Caco-2 (cell line): Measurements from ENCODE around the gene SH3BP4. TPM values are rescaled to one million over a fixed set of nuclear protein-coding genes. Genes with fewer than 3 reads are reported as not detected.

ENCODE experiments used
- BruUV-seq: library from RNA; stranded (reverse); fragments of 400-500 nt; replicated peaks from 2 replicates; lab custom pipeline; 2021; lab: Mats Ljungman, UMichigan
- CTCF ChIA-PET: fragments of 300-600 bp; sonication (Branson Sonifier 250); formaldehyde crosslinking; loops from one replicate; lab custom pipeline; 2022; ENCODE audit warnings: antibody characterized with exemption; lab: Charles Lee
- POLR2A ChIA-PET: fragments of 300-600 bp; sonication (Branson Sonifier 250); formaldehyde crosslinking; loops from one replicate; lab custom pipeline; 2022; ENCODE audit warnings: antibody characterized with exemption; lab: Charles Lee
- DNase-seq, 2 experiments: peaks; one replicate each; pipeline versions ENCODE4 v3.0.0 to v3.0.0-alpha.2; 2020 to 2022
- H3K27me3 ChIP-seq: replicated peaks from 2 replicates; pipeline ENCODE4 v1.6.0; 2011; ENCODE audit warnings: low read length; ENCODE audit not compliant: control insufficient read depth, insufficient read depth
- H3K36me3 ChIP-seq: 2 replicates; pipeline ENCODE4 v1.5.1; 2011; ENCODE audit warnings: low read length; ENCODE audit not compliant: control insufficient read depth, insufficient read depth
- H3K4me1 ChIP-seq: fragments of 250-450 bp; sonication (Bioruptor Pico); 2 replicates; pipeline ENCODE4 v1.5.1; 2020; ENCODE audit warnings: mild to moderate bottlenecking
- H3K4me3 ChIP-seq: 2 replicates; pipeline ENCODE4 v1.5.1; 2011; ENCODE audit warnings: low read depth, mild to moderate bottlenecking, control low read depth, low read length
- H3K9me3 ChIP-seq: fragments of 250-450 bp; sonication (Bioruptor Pico); 2 replicates; pipeline ENCODE4 v1.5.1; 2020; ENCODE audit warnings: mild to moderate bottlenecking, moderate library complexity
- H3K27ac Mint-ChIP-seq: one replicate; pipeline ENCODE4 v1.8.0; 2022; ENCODE audit warnings: mixed read lengths; ENCODE audit not compliant: unreplicated experiment
- H3K27me3 Mint-ChIP-seq: one replicate; pipeline ENCODE4 v1.8.0; 2022; ENCODE audit warnings: mixed read lengths; ENCODE audit not compliant: insufficient read depth, unreplicated experiment
- H3K36me3 Mint-ChIP-seq: one replicate; pipeline ENCODE4 v1.8.0; 2022; ENCODE audit warnings: mild to moderate bottlenecking, mixed read lengths; ENCODE audit not compliant: insufficient read depth, unreplicated experiment
- H3K4me1 Mint-ChIP-seq: one replicate; pipeline ENCODE4 v1.8.0; 2022; ENCODE audit warnings: low read depth, mixed read lengths; ENCODE audit not compliant: unreplicated experiment
- H3K4me3 Mint-ChIP-seq: one replicate; pipeline ENCODE4 v1.8.0; 2022; ENCODE audit warnings: mild to moderate bottlenecking, moderate library complexity, mixed read lengths; ENCODE audit not compliant: unreplicated experiment
- H3K9me3 Mint-ChIP-seq: one replicate; pipeline ENCODE4 v1.8.0; 2022; ENCODE audit warnings: mixed read lengths; ENCODE audit not compliant: unreplicated experiment
- CTCF ChIP-seq, 2 experiments: fragments of 200-600 bp in 1 of 2; IDR thresholded peaks; 1 replicate in 1 of 2; 2 replicates in 1 of 2; pipeline versions ENCODE4 v1.5.1 to v1.8.0; 2011 to 2022; ENCODE audit warnings: antibody characterized with exemption in 1 of 2, control low read depth in 1 of 2, inconsistent platforms in 1 of 2, low read depth in 1 of 2, low read length in 1 of 2, mild to moderate bottlenecking in 1 of 2, moderate library complexity in 1 of 2; ENCODE audit not compliant: insufficient read depth in 1 of 2, severe bottlenecking in 1 of 2, unreplicated experiment in 1 of 2
- intact Hi-C: fragments of 100-400 bp; cut with micrococcal nuclease; formaldehyde crosslinking; loops from one replicate; pipeline ENCODE4 v1.10.0; 2022; ENCODE audit not compliant: unreplicated experiment
- total RNA-seq: library from RNA; stranded (reverse); gene quantifications from 2 replicates; pipeline ENCODE4 v1.2.3, GENCODE V29; 2022

Gene SH3BP4
- total RNA-seq, 1 experiment from 2014 or later: 29.9 TPM

- no peak overlapping the region for H3K4me3 ChIP-seq
- no peaks in the 10 kb centered on the region for H3K9me3 ChIP-seq
- Mint-ChIP-seq H3K4me1 (peaks cover 21% of the 10 kb centered on the region), H3K4me3 (no peak overlapping the region), H3K36me3 (peaks cover 44% of the 10 kb centered on the region), H3K27ac (no peak overlapping the region), H3K27me3 (no peaks in the 10 kb centered on the region), H3K9me3 (no peaks in the 10 kb centered on the region)
- no TSS peak for BruUV-seq
- DNase-seq: no peak
- intact Hi-C loops: no loop called here
- H3K27me3 ChIP-seq: no peaks in the 10 kb centered on the region
- POLR2A ChIA-PET: no interaction called here
- H3K4me1 ChIP-seq: no peaks in the 10 kb centered on the region
- TF ChIP-seq CTCF (IDR thresholded peaks at IDR 0.05; ENCODE audit: insufficient read depth in 1 of 2, low read depth in 1 of 2, low read length in 1 of 2, severe bottlenecking in 1 of 2, unreplicated experiment in 1 of 2): no peak
- peaks cover 1% of the 10 kb centered on the region; the same call in 1 of the 2 replicates for H3K36me3 ChIP-seq
- CTCF ChIA-PET: no interaction called here
Measured at GRCh38 chr2:235050980-235051351, 99.1 kb downstream of the SH3BP4 start.

- H3K4me1 ChIP-seq: no peaks in the 10 kb centered on the region
- ChIA-PET CTCF (no interaction called here), POLR2A (no interaction called here)
- Mint-ChIP-seq H3K36me3 (peaks cover 38% of the 10 kb centered on the region), H3K4me3 (no peak overlapping the region), H3K9me3 (no peaks in the 10 kb centered on the region), H3K27me3 (no peaks in the 10 kb centered on the region), H3K4me1 (peaks cover 21% of the 10 kb centered on the region), H3K27ac (peak overlapping the region; percentile 69)
- TF ChIP-seq CTCF (IDR thresholded peaks at IDR 0.05; ENCODE audit: insufficient read depth in 1 of 2, low read depth in 1 of 2, low read length in 1 of 2, severe bottlenecking in 1 of 2, unreplicated experiment in 1 of 2): no peak
- DNase-seq: no peak
- H3K4me3 ChIP-seq: no peak overlapping the region
- no peaks in the 10 kb centered on the region for H3K27me3 ChIP-seq
- peaks cover 1% of the 10 kb centered on the region; the same call in 1 of the 2 replicates for H3K36me3 ChIP-seq
- intact Hi-C loops: no loop called here
- no peaks in the 10 kb centered on the region for H3K9me3 ChIP-seq
- no TSS peak for BruUV-seq
Measured at GRCh38 chr2:235051436-235052260, 99.8 kb downstream of the SH3BP4 start.

- no peak for DNase-seq
- Histone ChIP-seq H3K36me3 (peaks cover 1% of the 10 kb centered on the region; the same call in 1 of the 2 replicates), H3K27me3 (no peaks in the 10 kb centered on the region), H3K4me3 (no peak overlapping the region), H3K4me1 (no peaks in the 10 kb centered on the region), H3K9me3 (no peaks in the 10 kb centered on the region)
- Mint-ChIP-seq H3K9me3 (no peaks in the 10 kb centered on the region), H3K27ac (no peak overlapping the region), H3K27me3 (no peaks in the 10 kb centered on the region), H3K4me3 (no peak overlapping the region), H3K4me1 (peaks cover 17% of the 10 kb centered on the region), H3K36me3 (peaks cover 28% of the 10 kb centered on the region)
- ChIA-PET POLR2A (no interaction called here), CTCF (no interaction called here)
- no peak for TF ChIP-seq CTCF (IDR thresholded peaks at IDR 0.05; ENCODE audit: insufficient read depth in 1 of 2, low read depth in 1 of 2, low read length in 1 of 2, severe bottlenecking in 1 of 2, unreplicated experiment in 1 of 2)
- intact Hi-C loops: no loop called here
- BruUV-seq: no TSS peak
Measured at GRCh38 chr2:235052514-235053354, 100.9 kb downstream of the SH3BP4 start.
